ENCODE measurements around the gene ANKRD13B. TPM values are rescaled to one million over a fixed set of nuclear protein-coding genes. Genes with fewer than 3 reads are reported as not detected.
A peak's percentile ranks its signal among the peaks of the same experiment; 100 is the strongest.

Gene ANKRD13B
- total and polyA plus RNA-seq, 2 of the 13 experiments (the other 11 are each of a cell fraction or from before 2014, with no cell fraction given), result 1.7 to 1.8 TPM

DNA sequence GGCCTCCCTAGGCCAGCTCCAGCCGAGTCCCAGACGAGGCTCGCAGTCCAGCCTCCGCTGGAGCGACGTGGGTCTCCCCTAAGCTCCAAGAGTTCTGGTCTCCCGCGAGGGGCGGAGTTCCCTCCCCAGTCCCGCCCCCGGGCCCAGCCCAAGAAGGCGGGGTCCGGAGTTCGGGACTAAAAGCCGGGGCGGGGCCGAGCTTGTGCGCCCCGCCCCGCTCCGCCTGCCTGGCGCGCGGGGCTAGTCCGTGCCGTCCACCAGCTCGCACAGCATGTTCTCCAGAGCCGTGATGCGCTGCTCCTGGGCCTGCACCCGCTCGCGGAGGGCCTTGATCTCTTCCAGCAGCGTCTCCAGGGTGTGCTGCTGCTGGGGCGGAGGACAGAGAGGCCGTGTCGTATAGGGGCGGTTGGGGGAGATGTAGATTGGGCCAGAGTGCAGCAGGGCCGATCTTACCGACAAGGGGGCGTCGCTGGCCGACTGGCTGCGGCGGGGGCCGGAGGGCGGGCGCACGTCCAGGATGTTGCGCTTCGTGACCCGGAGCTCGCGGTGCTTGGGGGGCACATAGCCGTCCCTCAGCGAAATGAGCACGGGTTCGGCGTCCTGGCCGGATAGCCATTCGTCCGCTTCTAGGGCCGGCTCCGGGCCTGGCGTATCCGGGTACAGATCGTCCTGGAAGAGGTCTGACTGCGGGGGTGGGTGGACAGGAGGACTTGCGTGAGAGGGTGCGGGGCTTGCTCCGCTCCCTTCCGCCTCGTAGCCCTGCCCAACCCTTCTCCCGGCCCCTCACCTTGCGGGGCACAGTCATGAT, 22.8 kb downstream of the ANKRD13B start (continued):
- TF ChIP-seq, protein P1, sequence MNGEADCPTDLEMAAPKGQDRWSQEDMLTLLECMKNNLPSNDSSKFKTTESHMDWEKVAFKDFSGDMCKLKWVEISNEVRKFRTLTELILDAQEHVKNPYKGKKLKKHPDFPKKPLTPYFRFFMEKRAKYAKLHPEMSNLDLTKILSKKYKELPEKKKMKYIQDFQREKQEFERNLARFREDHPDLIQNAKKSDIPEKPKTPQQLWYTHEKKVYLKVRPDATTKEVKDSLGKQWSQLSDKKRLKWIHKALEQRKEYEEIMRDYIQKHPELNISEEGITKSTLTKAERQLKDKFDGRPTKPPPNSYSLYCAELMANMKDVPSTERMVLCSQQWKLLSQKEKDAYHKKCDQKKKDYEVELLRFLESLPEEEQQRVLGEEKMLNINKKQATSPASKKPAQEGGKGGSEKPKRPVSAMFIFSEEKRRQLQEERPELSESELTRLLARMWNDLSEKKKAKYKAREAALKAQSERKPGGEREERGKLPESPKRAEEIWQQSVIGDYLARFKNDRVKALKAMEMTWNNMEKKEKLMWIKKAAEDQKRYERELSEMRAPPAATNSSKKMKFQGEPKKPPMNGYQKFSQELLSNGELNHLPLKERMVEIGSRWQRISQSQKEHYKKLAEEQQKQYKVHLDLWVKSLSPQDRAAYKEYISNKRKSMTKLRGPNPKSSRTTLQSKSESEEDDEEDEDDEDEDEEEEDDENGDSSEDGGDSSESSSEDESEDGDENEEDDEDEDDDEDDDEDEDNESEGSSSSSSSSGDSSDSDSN (CRISPR knock-in tag; IDR thresholded peaks at IDR 0.05), result peak; percentile 66
- TF ChIP-seq, protein P2, sequence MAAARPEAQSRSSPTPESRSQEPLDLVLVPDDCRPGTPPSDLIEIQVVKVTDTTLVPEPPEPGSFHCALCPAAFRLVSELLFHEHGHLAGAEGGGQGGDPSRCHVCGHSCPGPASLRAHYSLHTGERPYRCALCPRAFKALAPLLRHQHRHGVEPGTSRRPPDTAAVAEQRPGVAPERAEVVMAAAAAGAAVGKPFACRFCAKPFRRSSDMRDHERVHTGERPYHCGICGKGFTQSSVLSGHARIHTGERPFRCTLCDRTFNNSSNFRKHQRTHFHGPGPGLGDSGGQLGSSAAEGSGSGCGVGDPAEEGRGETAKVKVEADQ (CRISPR knock-in tag; IDR thresholded peaks at IDR 0.05; ENCODE audit: borderline replicate concordance), result peak; percentile 54; the same call in 1 of the 2 replicates
- TF ChIP-seq, protein P3, sequence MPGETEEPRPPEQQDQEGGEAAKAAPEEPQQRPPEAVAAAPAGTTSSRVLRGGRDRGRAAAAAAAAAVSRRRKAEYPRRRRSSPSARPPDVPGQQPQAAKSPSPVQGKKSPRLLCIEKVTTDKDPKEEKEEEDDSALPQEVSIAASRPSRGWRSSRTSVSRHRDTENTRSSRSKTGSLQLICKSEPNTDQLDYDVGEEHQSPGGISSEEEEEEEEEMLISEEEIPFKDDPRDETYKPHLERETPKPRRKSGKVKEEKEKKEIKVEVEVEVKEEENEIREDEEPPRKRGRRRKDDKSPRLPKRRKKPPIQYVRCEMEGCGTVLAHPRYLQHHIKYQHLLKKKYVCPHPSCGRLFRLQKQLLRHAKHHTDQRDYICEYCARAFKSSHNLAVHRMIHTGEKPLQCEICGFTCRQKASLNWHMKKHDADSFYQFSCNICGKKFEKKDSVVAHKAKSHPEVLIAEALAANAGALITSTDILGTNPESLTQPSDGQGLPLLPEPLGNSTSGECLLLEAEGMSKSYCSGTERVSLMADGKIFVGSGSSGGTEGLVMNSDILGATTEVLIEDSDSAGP (CRISPR knock-in tag; IDR thresholded peaks at IDR 0.05; ENCODE audit: borderline replicate concordance), result peak; percentile 48; the same call in 1 of the 2 replicates
- TF ChIP-seq GABPB1 (CRISPR knock-in tag; IDR thresholded peaks at IDR 0.05), result peak; percentile 50
- TF ChIP-seq FOXC1 (CRISPR knock-in tag; IDR thresholded peaks at IDR 0.05; ENCODE audit: borderline replicate concordance), result peak; percentile 74; the same call in 1 of the 2 replicates
- TF ChIP-seq FOXP1 (IDR thresholded peaks at IDR 0.05), result no peak
- no peak for TF ChIP-seq FOXP1 (CRISPR knock-in tag; IDR thresholded peaks at IDR 0.05)
- no peak for TF ChIP-seq FOXO1 (CRISPR knock-in tag; IDR thresholded peaks at IDR 0.05)
- no peak for TF ChIP-seq ZNF558 (CRISPR knock-in tag; IDR thresholded peaks at IDR 0.05; ENCODE audit: borderline replicate concordance)
- TF ChIP-seq KAT8 (CRISPR knock-in tag; IDR thresholded peaks at IDR 0.05), result no peak
- no peak for TF ChIP-seq CBX5 (CRISPR knock-in tag; IDR thresholded peaks at IDR 0.05; ENCODE audit: borderline replicate concordance)
- no peak for TF ChIP-seq RAD21 (CRISPR knock-in tag; IDR thresholded peaks at IDR 0.05)
- TF ChIP-seq ARNT (IDR thresholded peaks at IDR 0.05), result no peak
- TF ChIP-seq ZNF430 (CRISPR knock-in tag; IDR thresholded peaks at IDR 0.05), result peak; percentile 31; the same call in 1 of the 2 replicates
- TF ChIP-seq, protein P4, sequence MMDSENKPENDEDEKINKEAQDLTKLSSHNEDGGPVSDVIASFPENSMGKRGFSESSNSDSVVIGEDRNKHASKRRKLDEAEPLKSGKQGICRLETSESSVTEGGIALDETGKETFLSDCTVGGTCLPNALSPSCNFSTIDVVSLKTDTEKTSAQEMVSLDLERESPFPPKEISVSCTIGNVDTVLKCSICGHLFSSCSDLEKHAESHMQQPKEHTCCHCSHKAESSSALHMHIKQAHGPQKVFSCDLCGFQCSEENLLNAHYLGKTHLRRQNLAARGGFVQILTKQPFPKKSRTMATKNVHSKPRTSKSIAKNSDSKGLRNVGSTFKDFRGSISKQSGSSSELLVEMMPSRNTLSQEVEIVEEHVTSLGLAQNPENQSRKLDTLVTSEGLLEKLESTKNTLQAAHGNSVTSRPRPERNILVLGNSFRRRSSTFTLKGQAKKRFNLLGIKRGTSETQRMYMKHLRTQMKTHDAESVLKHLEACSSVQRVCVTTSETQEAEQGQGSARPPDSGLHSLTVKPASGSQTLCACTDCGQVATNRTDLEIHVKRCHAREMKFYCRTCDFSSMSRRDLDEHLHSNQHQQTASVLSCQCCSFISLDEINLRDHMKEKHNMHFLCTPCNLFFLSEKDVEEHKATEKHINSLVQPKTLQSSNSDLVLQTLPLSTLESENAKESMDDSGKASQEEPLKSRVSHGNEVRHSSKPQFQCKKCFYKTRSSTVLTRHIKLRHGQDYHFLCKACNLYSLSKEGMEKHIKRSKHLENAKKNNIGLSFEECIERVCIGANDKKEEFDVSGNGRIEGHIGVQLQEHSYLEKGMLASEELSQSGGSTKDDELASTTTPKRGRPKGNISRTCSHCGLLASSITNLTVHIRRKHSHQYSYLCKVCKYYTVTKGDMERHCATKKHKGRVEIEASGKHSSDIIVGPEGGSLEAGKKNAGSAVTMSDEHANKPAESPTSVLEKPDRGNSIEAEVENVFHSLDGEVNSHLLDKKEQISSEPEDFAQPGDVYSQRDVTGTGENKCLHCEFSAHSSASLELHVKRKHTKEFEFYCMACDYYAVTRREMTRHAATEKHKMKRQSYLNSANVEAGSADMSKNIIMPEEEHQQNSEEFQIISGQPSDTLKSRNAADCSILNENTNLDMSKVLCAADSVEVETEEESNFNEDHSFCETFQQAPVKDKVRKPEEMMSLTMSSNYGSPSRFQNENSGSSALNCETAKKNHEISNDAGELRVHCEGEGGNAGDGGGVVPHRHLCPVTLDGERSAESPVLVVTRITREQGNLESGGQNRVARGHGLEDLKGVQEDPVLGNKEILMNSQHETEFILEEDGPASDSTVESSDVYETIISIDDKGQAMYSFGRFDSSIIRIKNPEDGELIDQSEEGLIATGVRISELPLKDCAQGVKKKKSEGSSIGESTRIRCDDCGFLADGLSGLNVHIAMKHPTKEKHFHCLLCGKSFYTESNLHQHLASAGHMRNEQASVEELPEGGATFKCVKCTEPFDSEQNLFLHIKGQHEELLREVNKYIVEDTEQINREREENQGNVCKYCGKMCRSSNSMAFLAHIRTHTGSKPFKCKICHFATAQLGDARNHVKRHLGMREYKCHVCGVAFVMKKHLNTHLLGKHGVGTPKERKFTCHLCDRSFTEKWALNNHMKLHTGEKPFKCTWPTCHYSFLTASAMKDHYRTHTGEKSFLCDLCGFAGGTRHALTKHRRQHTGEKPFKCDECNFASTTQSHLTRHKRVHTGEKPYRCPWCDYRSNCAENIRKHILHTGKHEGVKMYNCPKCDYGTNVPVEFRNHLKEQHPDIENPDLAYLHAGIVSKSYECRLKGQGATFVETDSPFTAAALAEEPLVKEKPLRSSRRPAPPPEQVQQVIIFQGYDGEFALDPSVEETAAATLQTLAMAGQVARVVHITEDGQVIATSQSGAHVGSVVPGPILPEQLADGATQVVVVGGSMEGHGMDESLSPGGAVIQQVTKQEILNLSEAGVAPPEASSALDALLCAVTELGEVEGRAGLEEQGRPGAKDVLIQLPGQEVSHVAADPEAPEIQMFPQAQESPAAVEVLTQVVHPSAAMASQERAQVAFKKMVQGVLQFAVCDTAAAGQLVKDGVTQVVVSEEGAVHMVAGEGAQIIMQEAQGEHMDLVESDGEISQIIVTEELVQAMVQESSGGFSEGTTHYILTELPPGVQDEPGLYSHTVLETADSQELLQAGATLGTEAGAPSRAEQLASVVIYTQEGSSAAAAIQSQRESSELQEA (CRISPR knock-in tag; IDR thresholded peaks at IDR 0.05; ENCODE audit: not compliant biosample characterization), result peak; percentile 66
- no peak for TF ChIP-seq KLF11 (CRISPR knock-in tag; IDR thresholded peaks at IDR 0.05)
- no peak for TF ChIP-seq MED13 (CRISPR knock-in tag; IDR thresholded peaks at IDR 0.05)

Measured in HepG2 (cell line).